ENCODE results near the gene PRICKLE2. TPM values are rescaled to one million over a fixed set of nuclear protein-coding genes. Genes with fewer than 3 reads are reported as not detected.

PRICKLE2 gene
- total RNA-seq, 1 experiment from 2014 or later = 9.6 TPM

GRCh38 chr3:64191822-64192221, 33.4 kb downstream of the PRICKLE2 start:
- H3K36me3 Mint-ChIP-seq (ENCODE audit: insufficient read depth, unreplicated experiment) = no peaks in the 10 kb centered on the region
- intact Hi-C loops (cut with micrococcal nuclease) = no loop called here
- POLR2A ChIA-PET = interaction anchor here (1.0 to 1.7 kb wide), 4 partner anchors 22 to 100 kb away, joined by 4 to 14 read pairs (median 6); no protein-coding TSS in a partner anchor
- no TSS peak for BruUV-seq (replicated peaks)
- H3K9me3 Mint-ChIP-seq (ENCODE audit: unreplicated experiment) = peaks cover 7% of the 10 kb centered on the region
- no peak overlapping the region for H3K4me3 Mint-ChIP-seq (ENCODE audit: unreplicated experiment)
- H3K27ac Mint-ChIP-seq (ENCODE audit: low read depth, unreplicated experiment) = peak overlapping the region; percentile 75
- H3K4me1 Mint-ChIP-seq (ENCODE audit: insufficient read depth, unreplicated experiment) = peaks cover 43% of the 10 kb centered on the region
- no peak for TF ChIP-seq CTCF (IDR thresholded peaks at IDR 0.05; ENCODE audit: unreplicated experiment)
- H3K27me3 Mint-ChIP-seq (ENCODE audit: insufficient read depth, unreplicated experiment) = no peaks in the 10 kb centered on the region
- CTCF ChIA-PET = no interaction called here
- no peak for DNase-seq (ENCODE audit: unreplicated experiment)

GRCh38 chr3:64190517-64191515, 34.5 kb downstream of the PRICKLE2 start:
- POLR2A ChIA-PET = interaction anchor here (1.0 to 6.5 kb wide), 6 partner anchors 23 to 101 kb away, joined by 4 to 84 read pairs (median 6); no protein-coding TSS in a partner anchor
- no peaks in the 10 kb centered on the region for H3K27me3 Mint-ChIP-seq (ENCODE audit: insufficient read depth, unreplicated experiment)
- CTCF ChIA-PET = interaction anchor here (0.6 to 1.2 kb wide), 2 partner anchors 24 to 99 kb away, joined by 3 read pairs; no protein-coding TSS in a partner anchor
- TF ChIP-seq CTCF (IDR thresholded peaks at IDR 0.05; ENCODE audit: unreplicated experiment) = no peak
- H3K9me3 Mint-ChIP-seq (ENCODE audit: unreplicated experiment) = peaks cover 7% of the 10 kb centered on the region
- no peaks in the 10 kb centered on the region for H3K36me3 Mint-ChIP-seq (ENCODE audit: insufficient read depth, unreplicated experiment)
- intact Hi-C loops (cut with micrococcal nuclease) = no loop called here
- BruUV-seq (replicated peaks) = no TSS peak
- no peak overlapping the region for H3K4me3 Mint-ChIP-seq (ENCODE audit: unreplicated experiment)
- H3K27ac Mint-ChIP-seq (ENCODE audit: low read depth, unreplicated experiment) = peak overlapping the region; percentile 75
- peak; percentile 96 for DNase-seq (ENCODE audit: unreplicated experiment)
- H3K4me1 Mint-ChIP-seq (ENCODE audit: insufficient read depth, unreplicated experiment) = peaks cover 53% of the 10 kb centered on the region

GRCh38 chr3:64188810-64189560, 36.3 kb downstream of the PRICKLE2 start:
- BruUV-seq (replicated peaks) = no TSS peak
- no peaks in the 10 kb centered on the region for H3K36me3 Mint-ChIP-seq (ENCODE audit: insufficient read depth, unreplicated experiment)
- no peak for TF ChIP-seq CTCF (IDR thresholded peaks at IDR 0.05; ENCODE audit: unreplicated experiment)
- ChIA-PET POLR2A (interaction anchor here (0.6 to 6.5 kb wide), 9 partner anchors 21 to 213 kb away, joined by 3 to 84 read pairs (median 8); no protein-coding TSS in a partner anchor), CTCF (interaction anchor here (0.6 to 2.2 kb wide), 13 partner anchors 9 to 211 kb away, joined by 3 to 11 read pairs (median 4); partner anchors contain the start of gene PSMD6)
- no peaks in the 10 kb centered on the region for H3K27me3 Mint-ChIP-seq (ENCODE audit: insufficient read depth, unreplicated experiment)
- H3K4me3 Mint-ChIP-seq (ENCODE audit: unreplicated experiment) = peak overlapping the region; percentile 7
- intact Hi-C loops (cut with micrococcal nuclease) = no loop called here
- DNase-seq (ENCODE audit: unreplicated experiment) = peak; percentile 96
- peaks cover 66% of the 10 kb centered on the region for H3K4me1 Mint-ChIP-seq (ENCODE audit: insufficient read depth, unreplicated experiment)
- peaks cover 7% of the 10 kb centered on the region for H3K9me3 Mint-ChIP-seq (ENCODE audit: unreplicated experiment)
- peak overlapping the region; percentile 75 for H3K27ac Mint-ChIP-seq (ENCODE audit: low read depth, unreplicated experiment)

All from MCF 10A (cell line).